ENCODE data around the gene CATSPER4.
"Not testable (repeated sequence)": the region's sequence is repeated elsewhere in the genome, so short reads cannot be mapped to it uniquely, and the experiment has no call there.

CATSPER4 gene

GRCh38 chr1:26197301-26197700 is 6.9 kb downstream of the CATSPER4 start:
- no peak for DNase-seq

- DNase-seq: no peak
Measured at GRCh38 chr1:26197813-26198212, 7.4 kb downstream of the CATSPER4 start.

- no peak for DNase-seq
Measured at GRCh38 chr1:26200413-26200812, 10.0 kb downstream of the CATSPER4 start.

- no peak for DNase-seq
Measured at GRCh38 chr1:26203642-26204318, 13.4 kb downstream of the CATSPER4 start.

GRCh38 chr1:26210147-26210870 is 19.9 kb downstream of the CATSPER4 start:
- DNase-seq: no peak

- DNase-seq: no peak
Measured at GRCh38 chr1:26212726-26213125, 22.3 kb downstream of the CATSPER4 start.

- no peak for DNase-seq
Measured at GRCh38 chr1:26213335-26213905, 23.0 kb downstream of the CATSPER4 start.

- DNase-seq: no peak
Measured at GRCh38 chr1:26215246-26215645, 24.8 kb downstream of the CATSPER4 start.

- no peak for DNase-seq
Measured at GRCh38 chr1:26218906-26219494, 28.6 kb downstream of the CATSPER4 start.

GRCh38 chr1:26220199-26220912 is 30.0 kb downstream of the CATSPER4 start:
- no peak for DNase-seq

- no peak for DNase-seq
Measured at GRCh38 chr1:26221094-26221493, 30.7 kb downstream of the CATSPER4 start.

GRCh38 chr1:26224606-26225005 is 34.2 kb downstream of the CATSPER4 start:
- DNase-seq: no peak

- no peak for DNase-seq
Measured at GRCh38 chr1:26225033-26225831, 34.8 kb downstream of the CATSPER4 start.

GRCh38 chr1:26230682-26231081 is 40.3 kb downstream of the CATSPER4 start:
- not testable (repeated sequence) for DNase-seq

GRCh38 chr1:26233903-26234643 is 43.7 kb downstream of the CATSPER4 start, which contains the start of gene CEP85:
Gene CEP85 (plus strand): TSS chr1:26234200. CDS start chr1:26239784, 5,584 bp downstream.
- DNase-seq: peak; percentile 97

- DNase-seq: peak; percentile 11
Measured at GRCh38 chr1:26234644-26235370, 44.4 kb downstream of the CATSPER4 start.

GRCh38 chr1:26237230-26237966 is 47.0 kb downstream of the CATSPER4 start:
- no peak for DNase-seq

- no peak for DNase-seq
Measured at GRCh38 chr1:26239936-26240335, 49.5 kb downstream of the CATSPER4 start.
